Esophagus muscularis mucosa (tissue), 4 donors: ENCODE measurements around the gene C1orf174.

Experiments used
- CTCF ChIP-seq, 3 experiments: fragments of 200-600 bp in 2 of 3; fragments of 450-650 bp in 1 of 3; sonication (generic) in 2 of 3; IDR thresholded peaks; one replicate each; pipeline ENCODE4 v1.5.1; 2017 to 2019; ENCODE audit warnings: antibody characterized with exemption in 3 of 3, mild to moderate bottlenecking in 2 of 3, moderate library complexity in 1 of 3
- EP300 ChIP-seq: sonication (generic); formaldehyde crosslinking; IDR thresholded peaks from one replicate; pipeline ENCODE4 v1.6.1; 2017; ENCODE audit warnings: antibody characterized with exemption
- POLR2A ChIP-seq: fragments of 450-650 bp; IDR thresholded peaks from one replicate; pipeline ENCODE4 v1.6.1; 2017; ENCODE audit warnings: antibody characterized with exemption, moderate library complexity, mild to moderate bottlenecking, low read depth
- POLR2AphosphoS5 ChIP-seq, 2 donors: sonication (generic); formaldehyde crosslinking; IDR thresholded peaks; one replicate each; pipeline ENCODE4 v1.6.1; 2017; ENCODE audit warnings: antibody characterized with exemption in 2 of 2

GRCh38 chr1:3863231-3863935 lies 36.7 kb downstream of the C1orf174 start:
- TF ChIP-seq CTCF (IDR thresholded peaks at IDR 0.05) (no peak), POLR2A (no peak), EP300 (no peak), POLR2AphosphoS5 (IDR thresholded peaks at IDR 0.05) (no peak)
